Measurements from ENCODE around the gene SPPL2C. TPM values are rescaled to one million over a fixed set of nuclear protein-coding genes. Genes with fewer than 3 reads are reported as not detected.
A peak's percentile ranks its signal among the peaks of the same experiment; 100 is the strongest.

The SPPL2C gene
- total and polyA plus RNA-seq, 10 of the 15 experiments (the other 5 are each of a cell fraction or from before 2014, with no cell fraction given): not detected

DNA sequence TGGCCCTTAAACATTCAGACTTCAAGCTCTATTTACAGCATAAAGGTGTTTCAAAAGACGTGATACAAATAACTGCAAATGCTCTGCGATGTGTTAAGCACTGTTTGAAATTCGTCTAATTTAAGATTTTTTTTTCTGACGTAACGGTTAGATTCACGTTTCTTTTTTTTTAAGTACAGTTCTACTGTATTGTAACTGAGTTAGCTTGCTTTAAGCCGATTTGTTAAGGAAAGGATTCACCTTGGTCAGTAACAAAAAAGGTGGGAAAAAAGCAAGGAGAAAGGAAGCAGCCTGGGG, 49.0 kb downstream of the SPPL2C start:
- Histone ChIP-seq H3K27ac (ENCODE audit: control insufficient read depth, insufficient read depth) (no peak overlapping the region), H3K4me1 (ENCODE audit: control insufficient read depth, insufficient read depth, low read length) (no peaks in the 10 kb centered on the region), H4K20me1 (ENCODE audit: control insufficient read depth, insufficient read depth) (no peaks in the 10 kb centered on the region), H3K27me3 (replicated peaks in 1 of 2; ENCODE audit: control insufficient read depth in 2 of 2, insufficient read depth in 2 of 2, low read length in 1 of 2) (peaks cover 15 to 16% of the 10 kb centered on the region in 2 experiments; a peak in 3 of 4 replicates), H3K79me2 (ENCODE audit: control insufficient read depth, insufficient read depth, low read length) (no peaks in the 10 kb centered on the region), H3K4me2 (ENCODE audit: control insufficient read depth, insufficient read depth) (peak overlapping the region; percentile 91; the same call in 1 of the 2 replicates), H2AFZ (ENCODE audit: control insufficient read depth, low read depth, low read length) (no peak overlapping the region), H3K9me3 (replicated peaks; ENCODE audit: control insufficient read depth, insufficient read depth, low read length) (no peaks in the 10 kb centered on the region), H3K4me3 (no peak overlapping the region), H3K36me3 (ENCODE audit: control insufficient read depth in 2 of 2, insufficient read depth in 2 of 2, low read length in 1 of 2) (no peaks in the 10 kb centered on the region), H3K9ac (ENCODE audit: control insufficient read depth, insufficient read depth, low read length) (no peak overlapping the region)
- no peak for TF ChIP-seq CBX5 (IDR thresholded peaks at IDR 0.05; ENCODE audit: low read depth)
- no peak for TF ChIP-seq RAD21 (IDR thresholded peaks at IDR 0.05; ENCODE audit: insufficient read depth, low read depth, low read length)
- TF ChIP-seq HDAC2 (IDR thresholded peaks at IDR 0.05): no peak
- TF ChIP-seq POLR2A (IDR thresholded peaks at IDR 0.05; ENCODE audit: low read depth, low read length): no peak
- TF ChIP-seq, protein P1, sequence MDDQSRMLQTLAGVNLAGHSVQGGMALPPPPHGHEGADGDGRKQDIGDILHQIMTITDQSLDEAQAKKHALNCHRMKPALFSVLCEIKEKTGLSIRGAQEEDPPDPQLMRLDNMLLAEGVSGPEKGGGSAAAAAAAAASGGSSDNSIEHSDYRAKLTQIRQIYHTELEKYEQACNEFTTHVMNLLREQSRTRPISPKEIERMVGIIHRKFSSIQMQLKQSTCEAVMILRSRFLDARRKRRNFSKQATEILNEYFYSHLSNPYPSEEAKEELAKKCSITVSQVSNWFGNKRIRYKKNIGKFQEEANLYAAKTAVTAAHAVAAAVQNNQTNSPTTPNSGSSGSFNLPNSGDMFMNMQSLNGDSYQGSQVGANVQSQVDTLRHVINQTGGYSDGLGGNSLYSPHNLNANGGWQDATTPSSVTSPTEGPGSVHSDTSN (IDR thresholded peaks at IDR 0.05; ENCODE audit: insufficient replicate concordance, low read depth, low read length): no peak
- no peak for TF ChIP-seq NR2C1 (IDR thresholded peaks at IDR 0.05)
- no peak for TF ChIP-seq JUND (IDR thresholded peaks at IDR 0.05; ENCODE audit: low read depth, low read length)
- TF ChIP-seq ASH2L (IDR thresholded peaks at IDR 0.05; ENCODE audit: borderline replicate concordance, low read depth): no peak
- TF ChIP-seq RBBP5 (conservative IDR thresholded peaks at IDR 0.05): no peak
- no peak for TF ChIP-seq NR2C2 (IDR thresholded peaks at IDR 0.05; ENCODE audit: borderline replicate concordance, control insufficient read depth, insufficient read length, low read depth)
- TF ChIP-seq CBX3 (IDR thresholded peaks at IDR 0.05; ENCODE audit: borderline replicate concordance, low read depth): no peak
- TF ChIP-seq CBFB (IDR thresholded peaks at IDR 0.05; ENCODE audit: low read depth): no peak
- TF ChIP-seq, protein P2, sequence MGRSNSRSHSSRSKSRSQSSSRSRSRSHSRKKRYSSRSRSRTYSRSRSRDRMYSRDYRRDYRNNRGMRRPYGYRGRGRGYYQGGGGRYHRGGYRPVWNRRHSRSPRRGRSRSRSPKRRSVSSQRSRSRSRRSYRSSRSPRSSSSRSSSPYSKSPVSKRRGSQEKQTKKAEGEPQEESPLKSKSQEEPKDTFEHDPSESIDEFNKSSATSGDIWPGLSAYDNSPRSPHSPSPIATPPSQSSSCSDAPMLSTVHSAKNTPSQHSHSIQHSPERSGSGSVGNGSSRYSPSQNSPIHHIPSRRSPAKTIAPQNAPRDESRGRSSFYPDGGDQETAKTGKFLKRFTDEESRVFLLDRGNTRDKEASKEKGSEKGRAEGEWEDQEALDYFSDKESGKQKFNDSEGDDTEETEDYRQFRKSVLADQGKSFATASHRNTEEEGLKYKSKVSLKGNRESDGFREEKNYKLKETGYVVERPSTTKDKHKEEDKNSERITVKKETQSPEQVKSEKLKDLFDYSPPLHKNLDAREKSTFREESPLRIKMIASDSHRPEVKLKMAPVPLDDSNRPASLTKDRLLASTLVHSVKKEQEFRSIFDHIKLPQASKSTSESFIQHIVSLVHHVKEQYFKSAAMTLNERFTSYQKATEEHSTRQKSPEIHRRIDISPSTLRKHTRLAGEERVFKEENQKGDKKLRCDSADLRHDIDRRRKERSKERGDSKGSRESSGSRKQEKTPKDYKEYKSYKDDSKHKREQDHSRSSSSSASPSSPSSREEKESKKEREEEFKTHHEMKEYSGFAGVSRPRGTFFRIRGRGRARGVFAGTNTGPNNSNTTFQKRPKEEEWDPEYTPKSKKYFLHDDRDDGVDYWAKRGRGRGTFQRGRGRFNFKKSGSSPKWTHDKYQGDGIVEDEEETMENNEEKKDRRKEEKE (IDR thresholded peaks at IDR 0.05): no peak
- no peak for TF ChIP-seq HCFC1 (IDR thresholded peaks at IDR 0.05; ENCODE audit: low read length)
- no peak for TF ChIP-seq ETV6 (conservative IDR thresholded peaks at IDR 0.05 in 1 of 2, IDR thresholded peaks at IDR 0.05 in 1 of 2; ENCODE audit: borderline replicate concordance in 1 of 2, low read depth in 1 of 2)
- no peak for TF ChIP-seq IKZF1 (conservative IDR thresholded peaks at IDR 0.05)
- TF ChIP-seq SMAD5 (IDR thresholded peaks at IDR 0.05; ENCODE audit: low read depth): no peak
- no peak for TF ChIP-seq NBN (IDR thresholded peaks at IDR 0.05)
- TF ChIP-seq BACH1 (IDR thresholded peaks at IDR 0.05; ENCODE audit: borderline replicate concordance): no peak
- RAD21 ChIA-PET (ENCODE audit: unreplicated experiment): no interaction called here
- SMC1A ChIA-PET (ENCODE audit: uncharacterized antibody, unreplicated experiment): interaction anchor here (0.6 kb wide), 1 partner anchor 35 kb away, joined by 3 read pairs; no protein-coding TSS in a partner anchor
- no TSS peak for BruUV-seq (replicated peaks)
- CTCF ChIA-PET: interaction anchor here (0.6 to 1.6 kb wide), 3 partner anchors 21 to 209 kb away, joined by 3 to 4 read pairs (median 3); no protein-coding TSS in a partner anchor
- in situ Hi-C loops (cut with MboI): no loop called here
- POLR2A ChIA-PET: no interaction called here
- DNase-seq (ENCODE audit: low read depth, low spot score): no peak
- 42% methylated on average over 7 of the region's 7 CpGs for WGBS (ENCODE audit: insufficient coverage, insufficient replicate concordance, low lambda C conversion rate, missing lambda C conversion rate)
- no peak for FAIRE-seq
- ATAC-seq: no peak
- intact Hi-C loops (cut with micrococcal nuclease; ENCODE audit: unreplicated experiment): no loop called here
